Measurements from ENCODE around the gene SQOR.

GRCh38 chr15:45637552-45638033, 2.8 kb downstream of the SQOR start:
- TF ChIP-seq CTCF (IDR thresholded peaks at IDR 0.05; ENCODE audit: low read depth, low read length, poor library complexity, severe bottlenecking): no peak
- no peak for TF ChIP-seq EZH2phosphoT487 (IDR thresholded peaks at IDR 0.05; ENCODE audit: borderline replicate concordance, low read length)
